K562 (cell line): ENCODE results near the gene GLCCI1. TPM values are rescaled to one million over a fixed set of nuclear protein-coding genes. Genes with fewer than 3 reads are reported as not detected.

Experiments used
- EGR1 ChIP-seq: fragments of 450-650 bp; conservative IDR thresholded peaks from 2 replicates; pipeline ENCODE4 v1.6.1; 2017; ENCODE audit warnings: mild to moderate bottlenecking
- MGA ChIP-seq: fragments of 450-650 bp; IDR thresholded peaks from 2 replicates; pipeline ENCODE4 v1.6.1; 2016; ENCODE audit warnings: mild to moderate bottlenecking, moderate library complexity
- MYNN ChIP-seq, 2 experiments: sonication (generic); formaldehyde crosslinking in 1 of 2; IDR thresholded peaks; 2 replicates each; pipeline versions ENCODE4 v1.5.0 to v1.6.1; 2016 to 2020; ENCODE audit warnings: antibody characterized with exemption in 1 of 2, missing genetic modification reagents in 1 of 2
- NRF1 ChIP-seq, 2 experiments: fragments of 450-650 bp; IDR thresholded peaks in 1 of 2; conservative IDR thresholded peaks in 1 of 2; 2 replicates each; pipeline ENCODE4 v1.6.1; 2014; ENCODE audit warnings: mild to moderate bottlenecking in 2 of 2
- PCBP2 ChIP-seq: fragments of 200-400 bp; formaldehyde crosslinking; IDR thresholded peaks from 2 replicates; pipeline ENCODE4 v1.6.1; 2018; ENCODE audit warnings: low read length, low read depth, mild to moderate bottlenecking, moderate library complexity; ENCODE audit not compliant: poor library complexity, severe bottlenecking
- ZNF407 ChIP-seq: fragments of 450-650 bp; IDR thresholded peaks from 2 replicates; pipeline ENCODE4 v1.6.1; 2016; ENCODE audit warnings: low read depth
- polyA plus RNA-seq, 8 experiments: library from polyadenylated mRNA; depleted of rRNA in 4 of 8; stranded (reverse) in 5 of 8; unstranded in 3 of 8; fragments of >200 nt; fragmentation: Nextera tagmentation in 2 of 8; fragmentation: Illumina TruSeq in 1 of 8; extraction: Ambion mirVana in 2 of 8; extraction: Trizol in 1 of 8; gene quantifications; 2 replicates each; pipeline versions ENCODE4 v1.2.1 to v1.2.3, GENCODE V29; 2011 to 2014; ENCODE audit warnings: inconsistent platforms in 1 of 8, missing spikeins in 1 of 8
- total RNA-seq, 7 experiments: library from RNA; depleted of rRNA in 6 of 7; stranded (reverse); fragments of >200 nt in 6 of 7; fragmentation: Illumina TruSeq in 2 of 7; extraction: Trizol in 2 of 7; gene quantifications; 2 replicates each; pipeline versions ENCODE4 v1.2.1 to v1.2.3, GENCODE V29; 2011 to 2021; ENCODE audit warnings: low replicate concordance in 1 of 7

Gene GLCCI1
- total and polyA plus RNA-seq, 9 of the 15 experiments (the other 6 are each of a cell fraction or from before 2014, with no cell fraction given), result 2.7 to 11.9 (median 7.2) TPM

- TF ChIP-seq MGA, result peak; percentile 60; the same call in 1 of the 2 replicates
- TF ChIP-seq PCBP2, result no peak
- no peak for TF ChIP-seq EGR1
- peak; percentile 89 for TF ChIP-seq MYNN (IDR thresholded peaks at IDR 0.05)
- no peak; the same call in 1 of the 2 replicates for TF ChIP-seq MYNN (CRISPR knock-in tag; IDR thresholded peaks at IDR 0.05)
- TF ChIP-seq NRF1 (conservative IDR thresholded peaks at IDR 0.05 in 1 of 2, IDR thresholded peaks at IDR 0.05 in 1 of 2), result no peak
- TF ChIP-seq ZNF407, result no peak
Measured at GRCh38 chr7:7969306-7970236, 975 bp downstream of the GLCCI1 start (continued).
